SU-DHL-6 (cell line): ENCODE results near the gene PCDHA10.
"Not testable (repeated sequence)": the region's sequence is repeated elsewhere in the genome, so short reads cannot be mapped to it uniquely, and the experiment has no call there.

ENCODE experiments used
- H2AFZ ChIP-seq: fragments of 200-600 bp; sonication (generic); 2 replicates; pipeline ENCODE4 v1.6.1; 2014; ENCODE audit warnings: low read depth, mild to moderate bottlenecking, moderate library complexity, mixed read lengths, antibody characterized with exemption, low read length; ENCODE audit not compliant: severe bottlenecking
- H3F3A ChIP-seq: fragments of 200-600 bp; shearing (Covaris generic); 2 replicates; pipeline ENCODE4 v1.6.0; 2016; ENCODE audit warnings: antibody characterized with exemption, mild to moderate bottlenecking; ENCODE audit not compliant: insufficient read depth
- H3K27ac ChIP-seq: fragments of 200-600 bp; sonication (generic); 2 replicates; pipeline ENCODE4 v1.5.1; 2016; ENCODE audit warnings: low read depth, mild to moderate bottlenecking, low read length, moderate library complexity, mixed read lengths
- H3K27me3 ChIP-seq: fragments of 200-600 bp; sonication (generic), shearing (Covaris generic); 2 replicates; pipeline ENCODE4 v1.6.0; 2014; ENCODE audit warnings: mild to moderate bottlenecking, low read length
- H3K36me3 ChIP-seq: fragments of 200-600 bp; sonication (generic); 2 replicates; pipeline ENCODE4 v1.6.1; 2014; ENCODE audit warnings: mild to moderate bottlenecking, low read length, mixed read lengths
- H3K4me2 ChIP-seq: fragments of 300-600, 200-600 bp; shearing (Covaris generic), sonication (generic); 2 replicates; pipeline ENCODE4 v1.6.0; 2014; ENCODE audit warnings: low read length, low read depth, mild to moderate bottlenecking; ENCODE audit not compliant: poor library complexity, severe bottlenecking
- H3K4me3 ChIP-seq: fragments of 200-600 bp; sonication (generic); 2 replicates; pipeline ENCODE4 v1.5.1; 2014; ENCODE audit warnings: antibody characterized with exemption, low read length, mild to moderate bottlenecking, mixed read lengths; ENCODE audit not compliant: insufficient read depth, poor library complexity, severe bottlenecking
- H3K79me2 ChIP-seq: fragments of 200-600 bp; sonication (generic); 2 replicates; pipeline ENCODE4 v1.6.1; 2014; ENCODE audit warnings: mild to moderate bottlenecking, low read length, moderate library complexity; ENCODE audit not compliant: insufficient read depth
- H3K9ac ChIP-seq: fragments of 200-600 bp; sonication (generic); 2 replicates; pipeline ENCODE4 v1.7.0; 2014; ENCODE audit warnings: mild to moderate bottlenecking, low read length
- H3K9me2 ChIP-seq: fragments of 200-600 bp; sonication (generic); replicated peaks from 2 replicates; pipeline ENCODE4 v1.6.1; 2014; ENCODE audit warnings: low read length; ENCODE audit not compliant: insufficient read depth
- H3K9me3 ChIP-seq: fragments of 200-600 bp; sonication (generic); 2 replicates; pipeline ENCODE4 v1.6.1; 2014; ENCODE audit warnings: low read length, mixed read lengths; ENCODE audit not compliant: insufficient read depth
- H4K20me1 ChIP-seq: fragments of 200-600 bp; sonication (generic); 2 replicates; pipeline ENCODE4 v1.6.1; 2014; ENCODE audit warnings: low read depth, mild to moderate bottlenecking, antibody characterized with exemption, low read length, moderate library complexity, mixed read lengths
- CTCF ChIP-seq: fragments of 200-600 bp; sonication (generic); IDR thresholded peaks from one replicate; pipeline ENCODE4 v1.5.1; 2017; ENCODE audit warnings: antibody characterized with exemption, mild to moderate bottlenecking, low read length, moderate library complexity; ENCODE audit not compliant: insufficient read depth, poor library complexity, severe bottlenecking
- EZH2phosphoT487 ChIP-seq: fragments of 200-600 bp; sonication (generic), shearing (Covaris generic); conservative IDR thresholded peaks from 2 replicates; pipeline ENCODE4 v1.6.1; 2018; ENCODE audit warnings: mild to moderate bottlenecking, antibody characterized with exemption, low read length, moderate library complexity, mixed read lengths

The PCDHA10 gene

GRCh38 chr5:140840978-140841962 is 14.4 kb upstream of the PCDHA10 start, which contains the start of gene PCDHA8:
PCDHA8 (plus strand) TSS chr5:140841187; CDS start chr5:140841322, 135 bp downstream.
- Histone ChIP-seq H3K9me3 (no peaks in the 10 kb centered on the region), H2AFZ (no peak within 1 kb of the TSS), H3K4me2 (peak within 1 kb of the TSS; percentile 31), H3K36me3 (no peaks in the 10 kb centered on the region), H3F3A (no peaks in the 10 kb centered on the region), H4K20me1 (no peaks in the 10 kb centered on the region), H3K4me3 (no peak within 1 kb of the TSS), H3K27me3 (no peaks in the 10 kb centered on the region), H3K27ac (no peak within 1 kb of the TSS), H3K9ac (no peak within 1 kb of the TSS), H3K9me2 (no peaks in the 10 kb centered on the region), H3K79me2 (no peaks in the 10 kb centered on the region)
- TF ChIP-seq EZH2phosphoT487 (no peak), CTCF (peak; percentile 28)

- Histone ChIP-seq H3K4me3 (no peak overlapping the region), H3K36me3 (no peaks in the 10 kb centered on the region), H3K9me2 (no peaks in the 10 kb centered on the region), H3K9ac (no peak overlapping the region), H3K9me3 (no peaks in the 10 kb centered on the region), H4K20me1 (no peaks in the 10 kb centered on the region), H2AFZ (no peak overlapping the region), H3K4me2 (no peak overlapping the region), H3F3A (no peaks in the 10 kb centered on the region), H3K27ac (no peak overlapping the region), H3K79me2 (no peaks in the 10 kb centered on the region), H3K27me3 (no peaks in the 10 kb centered on the region)
- TF ChIP-seq CTCF (no peak), EZH2phosphoT487 (no peak)
Observed at GRCh38 chr5:140842798-140843733, 12.6 kb upstream of the PCDHA10 start.

DNA sequence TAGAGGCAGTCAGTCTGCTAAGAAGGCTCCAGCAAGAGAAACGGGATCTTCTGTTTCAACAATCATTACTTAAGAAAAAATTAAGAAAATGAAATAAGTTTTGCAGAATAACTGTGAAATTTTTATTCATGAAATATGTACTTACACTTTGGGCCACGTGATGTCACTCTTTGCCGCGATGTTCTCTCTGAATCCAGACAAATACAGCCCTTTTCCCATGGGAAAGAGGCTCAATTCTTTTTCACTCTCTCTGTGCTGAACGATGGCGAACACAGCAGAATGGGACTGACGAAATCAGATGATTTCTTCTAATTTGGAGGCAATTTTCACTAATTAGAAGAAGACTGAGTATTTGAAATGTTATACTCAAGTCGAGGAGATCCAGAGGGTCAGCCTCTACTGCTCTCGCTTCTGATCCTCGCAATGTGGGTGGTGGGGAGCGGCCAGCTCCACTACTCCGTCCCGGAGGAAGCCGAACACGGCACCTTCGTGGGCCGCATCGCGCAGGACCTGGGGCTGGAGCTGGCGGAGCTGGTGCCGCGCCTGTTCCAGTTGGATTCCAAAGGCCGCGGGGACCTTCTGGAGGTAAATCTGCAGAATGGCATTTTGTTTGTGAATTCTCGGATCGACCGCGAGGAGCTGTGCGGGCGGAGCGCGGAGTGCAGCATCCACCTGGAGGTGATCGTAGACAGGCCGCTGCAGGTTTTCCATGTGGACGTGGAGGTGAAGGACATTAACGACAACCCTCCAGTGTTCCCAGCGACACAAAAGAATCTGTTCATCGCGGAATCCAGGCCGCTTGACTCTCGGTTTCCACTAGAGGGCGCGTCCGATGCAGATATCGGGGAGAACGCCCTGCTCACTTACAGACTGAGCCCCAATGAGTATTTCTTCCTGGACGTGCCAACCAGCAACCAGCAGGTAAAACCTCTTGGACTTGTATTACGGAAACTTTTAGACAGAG is 7.3 kb upstream of the PCDHA10 start, which contains the start of gene PCDHA9:
Gene PCDHA9 (plus strand): TSS at position 244 of the 964 bp plus-strand sequence. CDS start 114 bp downstream, at position 358.
- H2AFZ ChIP-seq, H3K36me3 ChIP-seq, H3K9ac ChIP-seq, H3K27me3 ChIP-seq, H3K27ac ChIP-seq, H3K4me3 ChIP-seq, H3K9me3 ChIP-seq, H3F3A ChIP-seq, H3K79me2 ChIP-seq, H3K4me2 ChIP-seq, H3K9me2 ChIP-seq, H4K20me1 ChIP-seq: not testable (repeated sequence)

GRCh38 chr5:140849831-140850634 is 5.7 kb upstream of the PCDHA10 start:
- not testable (repeated sequence) for H3K4me2 ChIP-seq, H3K27ac ChIP-seq, H3K79me2 ChIP-seq, H3K4me3 ChIP-seq, H3K9me3 ChIP-seq, H3K9ac ChIP-seq, H3K36me3 ChIP-seq, H2AFZ ChIP-seq, H3F3A ChIP-seq, H3K9me2 ChIP-seq, H4K20me1 ChIP-seq, H3K27me3 ChIP-seq
